GM18507 (cell line): Measurements from ENCODE around the gene GLI2.

ENCODE experiments used
- DNase-seq: peaks from one replicate; pipeline ENCODE4 v3.0.0; 2011; ENCODE audit warnings: low read depth; ENCODE audit not compliant: insufficient read length; ENCODE audit errors: extremely low spot score
- FAIRE-seq: peaks from 2 replicates; lab custom pipeline; 2011; peaks lifted over from hg19 to GRCh38; lab: Jason Lieb, UNC

Gene GLI2

DNA sequence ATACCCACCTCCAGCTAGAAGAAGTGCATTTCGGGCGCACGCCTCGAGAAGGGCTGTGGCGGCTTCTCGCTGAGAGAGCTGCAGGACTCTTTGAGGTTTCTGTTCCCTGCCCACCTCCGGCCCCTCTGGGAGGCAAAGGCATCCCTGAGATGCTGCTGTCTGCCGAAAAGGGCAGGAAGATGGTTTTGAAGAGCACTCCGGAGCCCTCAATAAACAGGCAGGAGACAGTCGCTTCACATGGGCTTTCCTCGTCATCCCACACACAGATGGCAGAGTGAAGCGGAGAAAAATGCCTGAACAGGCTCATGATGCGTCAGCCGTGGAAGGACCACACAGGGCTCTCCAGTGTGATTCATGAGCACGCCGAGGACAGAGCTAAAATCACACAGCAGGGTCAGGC lies 25.4 kb upstream of the GLI2 start:
- DNase-seq (no peak), FAIRE-seq (no peak)

DNA sequence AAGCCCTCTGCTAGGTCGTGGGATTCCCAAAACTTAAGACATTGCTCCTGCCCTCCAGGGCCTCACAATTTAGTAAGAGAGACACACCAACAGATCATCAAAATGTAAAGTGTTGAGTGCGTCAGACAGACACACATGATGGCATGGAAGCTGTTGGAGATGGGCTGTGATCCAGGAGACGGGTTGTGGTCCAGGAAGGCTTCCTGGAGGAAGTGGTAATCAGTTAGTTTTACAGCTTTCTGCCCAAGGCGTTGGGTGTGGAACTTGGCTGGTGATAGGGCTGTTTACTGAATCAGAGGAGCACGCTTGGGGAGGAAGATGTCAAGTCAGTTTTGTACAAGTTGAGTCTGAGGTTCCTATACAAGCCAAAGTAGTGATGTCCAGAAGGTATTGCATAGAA lies 24.0 kb upstream of the GLI2 start:
- FAIRE-seq = no peak
- DNase-seq = no peak

- no peak for DNase-seq
- FAIRE-seq = no peak
These were observed 23.4 kb upstream of the GLI2 start for GRCh38 chr2:120712180-120712681.

DNA sequence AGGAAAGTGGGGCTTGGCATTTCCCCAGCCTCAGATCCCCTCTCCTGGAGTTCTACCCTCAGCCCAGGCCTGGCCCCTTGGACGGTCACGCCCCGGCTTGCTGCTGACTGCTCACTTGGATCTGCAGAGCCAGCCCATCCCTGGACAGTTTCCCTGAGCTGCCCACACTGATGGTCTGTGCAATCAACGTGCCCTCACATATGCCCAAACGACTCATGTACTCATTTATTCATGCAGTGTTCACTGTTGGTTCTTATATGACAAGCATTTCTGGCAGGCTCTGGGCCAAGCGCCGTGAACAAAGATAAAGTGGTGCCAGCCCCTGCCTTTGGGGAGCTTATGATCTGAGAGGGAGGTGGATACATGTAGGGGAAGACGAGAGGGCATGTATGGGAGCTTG lies 20.3 kb upstream of the GLI2 start:
- no peak for DNase-seq
- no peak for FAIRE-seq

- DNase-seq = no peak
- no peak for FAIRE-seq
These were observed 19.7 kb upstream of the GLI2 start for GRCh38 chr2:120715941-120716340.

DNA sequence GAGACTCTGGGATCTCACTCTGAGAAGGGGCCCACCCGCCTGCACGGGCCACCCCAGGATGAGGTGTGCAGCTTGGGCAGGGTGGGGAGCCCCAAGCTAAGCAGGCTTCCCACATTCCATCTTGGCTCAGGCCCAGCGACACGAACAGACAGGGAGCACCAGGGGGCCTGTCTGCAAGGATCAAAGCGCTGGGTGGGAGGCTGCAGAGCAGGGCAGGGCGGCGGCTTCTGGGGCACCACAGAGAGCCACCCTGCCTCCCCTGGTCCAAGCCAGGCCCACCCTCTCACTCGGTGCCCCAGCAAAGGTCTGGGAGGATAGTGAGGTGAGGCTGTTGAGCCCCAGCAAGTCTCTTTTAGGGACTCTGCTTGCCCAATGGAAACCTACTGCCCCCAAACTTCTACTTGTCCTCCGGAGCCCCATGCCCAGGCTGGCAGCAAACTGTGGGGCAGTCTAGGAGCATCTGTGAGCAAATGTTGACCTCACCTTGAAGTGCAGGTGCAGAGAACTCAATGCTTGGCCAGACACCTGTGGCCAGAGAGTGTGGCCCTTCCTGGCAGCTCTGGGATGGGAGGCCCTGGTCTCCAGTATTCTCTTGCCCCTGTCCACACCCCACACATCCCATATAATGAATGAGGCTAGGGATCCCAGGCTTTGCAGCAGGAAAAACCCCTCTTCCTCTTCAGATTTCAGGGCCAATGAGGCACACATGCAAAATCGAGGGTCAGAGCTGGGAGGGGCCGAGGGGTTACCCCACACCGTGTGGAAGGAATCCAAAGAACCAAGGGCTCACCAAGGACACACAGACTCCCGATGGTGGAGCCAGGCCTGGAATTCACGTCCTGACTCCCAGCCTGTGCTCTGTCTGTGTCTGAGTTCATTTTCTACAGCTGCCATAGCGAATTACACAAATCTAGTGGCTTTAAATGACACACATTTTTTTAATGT lies 18.8 kb upstream of the GLI2 start:
- DNase-seq (no peak), FAIRE-seq (no peak)

GRCh38 chr2:120719491-120719890 lies 16.2 kb upstream of the GLI2 start:
- FAIRE-seq (no peak), DNase-seq (no peak)

- FAIRE-seq (no peak), DNase-seq (no peak)
These were observed 15.4 kb upstream of the GLI2 start for GRCh38 chr2:120720231-120720630.

- FAIRE-seq = no peak
- no peak for DNase-seq
These were observed 14.8 kb upstream of the GLI2 start for GRCh38 chr2:120720746-120721375.

- FAIRE-seq = no peak
These were observed 13.5 kb upstream of the GLI2 start for GRCh38 chr2:120722246-120722567.

GRCh38 chr2:120722568-120723421 lies 12.9 kb upstream of the GLI2 start:
- FAIRE-seq (no peak), DNase-seq (no peak)

More at GRCh38 chr2:120722246-120722567, 13.5 kb upstream of the GLI2 start:
- DNase-seq = no peak

- FAIRE-seq = no peak
- DNase-seq = no peak
These were observed 9.4 kb upstream of the GLI2 start for GRCh38 chr2:120726245-120726644.

DNA sequence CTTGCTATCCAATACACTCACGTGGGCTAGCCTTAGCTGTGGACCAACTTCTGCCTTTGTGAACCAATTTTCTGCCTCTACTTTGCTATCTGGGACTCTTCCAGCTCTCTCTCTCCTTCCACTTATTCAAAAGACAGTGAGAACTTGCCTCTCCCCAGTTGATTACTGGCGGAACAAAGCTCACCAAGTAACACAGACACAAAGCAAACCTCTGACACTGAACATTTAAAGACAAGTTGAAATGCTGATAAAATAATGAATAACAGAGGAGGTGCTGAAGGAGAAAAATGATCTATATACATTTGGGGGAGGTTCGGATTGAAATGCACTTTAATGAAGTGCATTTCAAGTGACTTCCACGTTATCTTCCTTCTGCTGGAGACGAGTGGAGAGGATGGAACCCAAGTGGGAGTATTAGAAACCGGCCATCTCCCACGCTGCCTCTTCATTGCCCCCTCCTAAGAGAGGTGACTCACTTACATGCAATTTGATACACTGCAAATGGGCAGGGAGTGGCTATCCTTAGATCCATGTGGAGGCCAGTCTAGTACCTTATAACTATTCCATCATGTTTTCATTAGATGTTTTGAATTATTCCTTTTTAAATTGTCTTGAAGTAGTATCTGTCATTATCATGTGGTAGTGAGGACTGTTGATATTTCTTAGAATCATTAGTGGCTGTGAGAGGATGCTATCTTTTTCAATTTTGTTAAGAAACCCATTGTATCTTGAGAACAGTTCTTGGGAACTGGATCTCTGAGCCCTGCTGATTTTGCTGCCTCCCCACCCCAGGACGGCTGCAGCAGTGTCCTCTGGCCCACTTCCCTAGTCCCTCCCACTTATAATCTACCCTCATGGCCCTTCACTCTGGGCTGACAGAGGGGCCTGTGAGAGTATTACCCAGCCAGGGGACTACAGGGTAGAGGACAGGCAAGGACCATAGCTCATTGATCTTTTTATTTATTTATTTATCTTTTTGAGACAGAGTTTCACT lies 6.0 kb upstream of the GLI2 start:
- DNase-seq = no peak

GRCh38 chr2:120731175-120731574 lies 4.5 kb upstream of the GLI2 start:
- FAIRE-seq (no peak), DNase-seq (no peak)

More for the DNA sequence above, 6.0 kb upstream of the GLI2 start:
- no peak for FAIRE-seq

DNA sequence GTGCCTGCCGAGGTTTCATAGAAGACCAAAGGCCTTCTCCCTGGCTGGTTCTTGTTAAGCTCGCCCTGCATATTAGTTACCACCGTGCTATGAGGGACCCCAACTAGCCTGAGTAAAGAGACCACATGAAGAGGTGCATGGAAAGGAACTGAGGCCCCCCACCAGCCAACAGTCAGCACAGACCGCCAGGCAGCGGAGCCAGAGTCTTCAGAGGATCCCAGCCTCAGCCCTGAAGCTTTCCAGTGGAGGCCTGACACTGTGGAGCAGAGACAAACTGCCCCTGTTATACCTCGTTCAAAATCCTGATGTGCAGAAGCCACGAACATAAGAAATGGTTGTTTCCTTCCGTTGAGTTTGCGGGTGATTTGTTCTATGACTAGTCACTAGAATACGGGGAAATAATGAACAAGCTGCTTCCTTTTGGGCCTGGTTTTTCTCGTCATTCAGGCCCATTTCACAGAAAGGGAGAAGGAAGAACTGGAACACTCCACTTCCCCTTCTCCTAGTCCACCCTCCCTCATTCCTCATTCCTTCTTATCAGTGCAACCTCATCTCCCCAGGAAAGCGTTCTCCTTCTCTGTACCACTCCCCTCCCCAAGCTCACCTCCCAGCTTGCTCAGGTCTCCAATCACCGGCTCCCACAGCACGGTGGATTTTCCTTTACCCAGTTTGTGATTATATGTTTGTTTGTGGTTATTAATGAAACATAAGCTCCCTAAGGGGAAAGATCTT lies 3.0 kb upstream of the GLI2 start:
- DNase-seq = no peak
- no peak for FAIRE-seq

- no peak for FAIRE-seq
These were observed 2.3 kb upstream of the GLI2 start for GRCh38 chr2:120733238-120733932.

GRCh38 chr2:120734930-120735651 lies 577 bp upstream of the GLI2 start:
- DNase-seq = no peak
- FAIRE-seq = no peak

More at GRCh38 chr2:120733238-120733932, 2.3 kb upstream of the GLI2 start:
- DNase-seq = no peak
